K562 (cell line): ENCODE results near the gene ABCB7. TPM values are rescaled to one million over a fixed set of nuclear protein-coding genes. Genes with fewer than 3 reads are reported as not detected.

Experiments
- CCAR2 ChIP-seq: fragments of 200-400 bp; formaldehyde crosslinking; IDR thresholded peaks from 2 replicates; pipeline ENCODE4 v1.6.1; 2017; ENCODE audit warnings: mild to moderate bottlenecking, low read depth, low read length
- HDAC3 ChIP-seq: fragments of 450-650 bp; IDR thresholded peaks from 2 replicates; pipeline ENCODE4 v1.6.1; 2018; ENCODE audit warnings: borderline replicate concordance, mild to moderate bottlenecking, moderate library complexity; ENCODE audit not compliant: partially characterized antibody
- POLR2H ChIP-seq: IDR thresholded peaks from 2 replicates; pipeline ENCODE4 v1.6.1; 2016; ENCODE audit warnings: missing genetic modification characterization, low read depth, mild to moderate bottlenecking, control low read depth, missing compliant biosample characterization, moderate library complexity
- RFX5 ChIP-seq: IDR thresholded peaks from 2 replicates; pipeline ENCODE4 v1.6.1; 2011; ENCODE audit warnings: low read depth, mild to moderate bottlenecking, improper control_type of control experiment, low read length
- SIX5 ChIP-seq, 2 experiments: IDR thresholded peaks; 2 replicates each; pipeline ENCODE4 v1.6.1; 2011; ENCODE audit warnings: low read length in 2 of 2, borderline replicate concordance in 1 of 2, low read depth in 1 of 2, mild to moderate bottlenecking in 1 of 2, moderate library complexity in 1 of 2; ENCODE audit not compliant: insufficient read depth in 1 of 2
- TAF15 ChIP-seq: fragments of 200-400 bp; formaldehyde crosslinking; IDR thresholded peaks from 2 replicates; pipeline ENCODE4 v1.6.1; 2017; ENCODE audit warnings: mild to moderate bottlenecking, low read depth, low read length, moderate library complexity
- TFAM ChIP-seq: fragments of 250-450 bp; sonication (Bioruptor Pico); conservative IDR thresholded peaks from 2 replicates; pipeline ENCODE4 v1.5.0; 2021; ENCODE audit warnings: mild to moderate bottlenecking, moderate library complexity
- polyA plus RNA-seq, 8 experiments: library from polyadenylated mRNA; depleted of rRNA in 4 of 8; stranded (reverse) in 5 of 8; unstranded in 3 of 8; fragments of >200 nt; fragmentation: Nextera tagmentation in 2 of 8; fragmentation: Illumina TruSeq in 1 of 8; extraction: Ambion mirVana in 2 of 8; extraction: Trizol in 1 of 8; gene quantifications; 2 replicates each; pipeline versions ENCODE4 v1.2.1 to v1.2.3, GENCODE V29; 2011 to 2014; ENCODE audit warnings: inconsistent platforms in 1 of 8, missing spikeins in 1 of 8
- total RNA-seq, 7 experiments: library from RNA; depleted of rRNA in 6 of 7; stranded (reverse); fragments of >200 nt in 6 of 7; fragmentation: Illumina TruSeq in 2 of 7; extraction: Trizol in 2 of 7; gene quantifications; 2 replicates each; pipeline versions ENCODE4 v1.2.1 to v1.2.3, GENCODE V29; 2011 to 2021; ENCODE audit warnings: low replicate concordance in 1 of 7
- TF ChIP-seq, protein P1 (sequence below): sonication (generic); formaldehyde crosslinking; IDR thresholded peaks from 2 replicates; pipeline ENCODE4 v1.8.0; 2022; ENCODE audit warnings: mild to moderate bottlenecking, missing genetic modification reagents
- TF ChIP-seq, protein P2 (sequence below): fragments of 250-450 bp; sonication (Bioruptor Pico); IDR thresholded peaks from 2 replicates; pipeline ENCODE4 v1.4.0; 2020; ENCODE audit warnings: mild to moderate bottlenecking
- TF ChIP-seq, protein P3 (sequence below), 2 experiments: fragments of 200-800 bp in 1 of 2; sonication (Bioruptor generic) in 1 of 2; sonication (generic) in 1 of 2; formaldehyde crosslinking in 1 of 2; IDR thresholded peaks in 1 of 2; conservative IDR thresholded peaks in 1 of 2; 2 replicates each; pipeline versions ENCODE4 v1.5.0 to v1.6.1; 2016 to 2020; ENCODE audit warnings: missing compliant biosample characterization in 1 of 2, missing genetic modification characterization in 1 of 2, missing genetic modification reagents in 1 of 2
- TF ChIP-seq, protein P4 (sequence below): fragments of 450-650 bp; IDR thresholded peaks from 2 replicates; pipeline ENCODE4 v1.6.1; 2016; ENCODE audit warnings: mild to moderate bottlenecking
- TF ChIP-seq, protein P5 (sequence below): sonication (generic); formaldehyde crosslinking; IDR thresholded peaks from 2 replicates; pipeline ENCODE4 v1.8.1; 2022; ENCODE audit warnings: missing genetic modification reagents

ABCB7 gene
- total and polyA plus RNA-seq, 9 of the 15 experiments (the other 6 are each of a cell fraction or from before 2014, with no cell fraction given): 18.3 to 46.2 (median 24.2) TPM

DNA sequence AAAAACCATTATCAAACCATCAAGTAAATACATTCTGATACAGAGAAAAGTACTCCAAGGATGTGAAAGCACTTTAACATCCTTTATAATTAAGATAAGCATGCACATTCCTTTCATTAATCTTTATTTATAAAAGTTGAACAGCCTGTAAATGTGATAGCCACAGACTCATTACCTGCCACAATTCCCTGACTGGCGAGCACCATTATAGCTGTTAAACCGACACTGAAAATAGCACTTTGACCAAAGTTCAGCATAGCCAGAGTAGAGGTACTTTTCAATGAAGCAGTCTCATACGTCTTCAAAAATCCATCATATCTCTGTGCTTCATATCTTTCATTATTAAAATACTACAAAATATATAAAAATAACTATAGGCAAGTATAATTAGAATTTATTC, 84.7 kb downstream of the ABCB7 start (continued):
- TF ChIP-seq TAF15: no peak
- TF ChIP-seq HDAC3: no peak
- TF ChIP-seq, protein P1, sequence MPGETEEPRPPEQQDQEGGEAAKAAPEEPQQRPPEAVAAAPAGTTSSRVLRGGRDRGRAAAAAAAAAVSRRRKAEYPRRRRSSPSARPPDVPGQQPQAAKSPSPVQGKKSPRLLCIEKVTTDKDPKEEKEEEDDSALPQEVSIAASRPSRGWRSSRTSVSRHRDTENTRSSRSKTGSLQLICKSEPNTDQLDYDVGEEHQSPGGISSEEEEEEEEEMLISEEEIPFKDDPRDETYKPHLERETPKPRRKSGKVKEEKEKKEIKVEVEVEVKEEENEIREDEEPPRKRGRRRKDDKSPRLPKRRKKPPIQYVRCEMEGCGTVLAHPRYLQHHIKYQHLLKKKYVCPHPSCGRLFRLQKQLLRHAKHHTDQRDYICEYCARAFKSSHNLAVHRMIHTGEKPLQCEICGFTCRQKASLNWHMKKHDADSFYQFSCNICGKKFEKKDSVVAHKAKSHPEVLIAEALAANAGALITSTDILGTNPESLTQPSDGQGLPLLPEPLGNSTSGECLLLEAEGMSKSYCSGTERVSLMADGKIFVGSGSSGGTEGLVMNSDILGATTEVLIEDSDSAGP (CRISPR knock-in tag): no peak
- TF ChIP-seq RFX5: no peak
- TF ChIP-seq SIX5 (IDR thresholded peaks at IDR 0.05; ENCODE audit: borderline replicate concordance in 1 of 2, insufficient read depth in 1 of 2, low read depth in 1 of 2, low read length in 2 of 2): no peak
- TF ChIP-seq, protein P2, sequence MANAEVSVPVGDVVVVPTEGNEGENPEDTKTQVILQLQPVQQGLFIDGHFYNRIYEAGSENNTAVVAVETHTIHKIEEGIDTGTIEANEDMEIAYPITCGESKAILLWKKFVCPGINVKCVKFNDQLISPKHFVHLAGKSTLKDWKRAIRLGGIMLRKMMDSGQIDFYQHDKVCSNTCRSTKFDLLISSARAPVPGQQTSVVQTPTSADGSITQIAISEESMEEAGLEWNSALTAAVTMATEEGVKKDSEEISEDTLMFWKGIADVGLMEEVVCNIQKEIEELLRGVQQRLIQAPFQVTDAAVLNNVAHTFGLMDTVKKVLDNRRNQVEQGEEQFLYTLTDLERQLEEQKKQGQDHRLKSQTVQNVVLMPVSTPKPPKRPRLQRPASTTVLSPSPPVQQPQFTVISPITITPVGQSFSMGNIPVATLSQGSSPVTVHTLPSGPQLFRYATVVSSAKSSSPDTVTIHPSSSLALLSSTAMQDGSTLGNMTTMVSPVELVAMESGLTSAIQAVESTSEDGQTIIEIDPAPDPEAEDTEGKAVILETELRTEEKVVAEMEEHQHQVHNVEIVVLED (CRISPR knock-in tag): no peak
- no peak for TF ChIP-seq CCAR2
- TF ChIP-seq, protein P3, sequence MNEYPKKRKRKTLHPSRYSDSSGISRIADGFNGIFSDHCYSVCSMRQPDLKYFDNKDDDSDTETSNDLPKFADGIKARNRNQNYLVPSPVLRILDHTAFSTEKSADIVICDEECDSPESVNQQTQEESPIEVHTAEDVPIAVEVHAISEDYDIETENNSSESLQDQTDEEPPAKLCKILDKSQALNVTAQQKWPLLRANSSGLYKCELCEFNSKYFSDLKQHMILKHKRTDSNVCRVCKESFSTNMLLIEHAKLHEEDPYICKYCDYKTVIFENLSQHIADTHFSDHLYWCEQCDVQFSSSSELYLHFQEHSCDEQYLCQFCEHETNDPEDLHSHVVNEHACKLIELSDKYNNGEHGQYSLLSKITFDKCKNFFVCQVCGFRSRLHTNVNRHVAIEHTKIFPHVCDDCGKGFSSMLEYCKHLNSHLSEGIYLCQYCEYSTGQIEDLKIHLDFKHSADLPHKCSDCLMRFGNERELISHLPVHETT (CRISPR knock-in tag; conservative IDR thresholded peaks at IDR 0.05 in 1 of 2, IDR thresholded peaks at IDR 0.05 in 1 of 2): no peak
- TF ChIP-seq, protein P4, sequence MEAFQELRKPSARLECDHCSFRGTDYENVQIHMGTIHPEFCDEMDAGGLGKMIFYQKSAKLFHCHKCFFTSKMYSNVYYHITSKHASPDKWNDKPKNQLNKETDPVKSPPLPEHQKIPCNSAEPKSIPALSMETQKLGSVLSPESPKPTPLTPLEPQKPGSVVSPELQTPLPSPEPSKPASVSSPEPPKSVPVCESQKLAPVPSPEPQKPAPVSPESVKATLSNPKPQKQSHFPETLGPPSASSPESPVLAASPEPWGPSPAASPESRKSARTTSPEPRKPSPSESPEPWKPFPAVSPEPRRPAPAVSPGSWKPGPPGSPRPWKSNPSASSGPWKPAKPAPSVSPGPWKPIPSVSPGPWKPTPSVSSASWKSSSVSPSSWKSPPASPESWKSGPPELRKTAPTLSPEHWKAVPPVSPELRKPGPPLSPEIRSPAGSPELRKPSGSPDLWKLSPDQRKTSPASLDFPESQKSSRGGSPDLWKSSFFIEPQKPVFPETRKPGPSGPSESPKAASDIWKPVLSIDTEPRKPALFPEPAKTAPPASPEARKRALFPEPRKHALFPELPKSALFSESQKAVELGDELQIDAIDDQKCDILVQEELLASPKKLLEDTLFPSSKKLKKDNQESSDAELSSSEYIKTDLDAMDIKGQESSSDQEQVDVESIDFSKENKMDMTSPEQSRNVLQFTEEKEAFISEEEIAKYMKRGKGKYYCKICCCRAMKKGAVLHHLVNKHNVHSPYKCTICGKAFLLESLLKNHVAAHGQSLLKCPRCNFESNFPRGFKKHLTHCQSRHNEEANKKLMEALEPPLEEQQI: no peak
- TF ChIP-seq POLR2H (tag): no peak
- TF ChIP-seq TFAM (CRISPR knock-in tag): no peak
- TF ChIP-seq, protein P5, sequence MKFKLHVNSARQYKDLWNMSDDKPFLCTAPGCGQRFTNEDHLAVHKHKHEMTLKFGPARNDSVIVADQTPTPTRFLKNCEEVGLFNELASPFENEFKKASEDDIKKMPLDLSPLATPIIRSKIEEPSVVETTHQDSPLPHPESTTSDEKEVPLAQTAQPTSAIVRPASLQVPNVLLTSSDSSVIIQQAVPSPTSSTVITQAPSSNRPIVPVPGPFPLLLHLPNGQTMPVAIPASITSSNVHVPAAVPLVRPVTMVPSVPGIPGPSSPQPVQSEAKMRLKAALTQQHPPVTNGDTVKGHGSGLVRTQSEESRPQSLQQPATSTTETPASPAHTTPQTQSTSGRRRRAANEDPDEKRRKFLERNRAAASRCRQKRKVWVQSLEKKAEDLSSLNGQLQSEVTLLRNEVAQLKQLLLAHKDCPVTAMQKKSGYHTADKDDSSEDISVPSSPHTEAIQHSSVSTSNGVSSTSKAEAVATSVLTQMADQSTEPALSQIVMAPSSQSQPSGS (CRISPR knock-in tag): no peak
